CD4-positive, CD25-positive, alpha-beta regulatory T cell (primary cell): Measurements from ENCODE around the gene CDH7. TPM values are rescaled to one million over a fixed set of nuclear protein-coding genes. Genes with fewer than 3 reads are reported as not detected.

Experiments used
- ATAC-seq, 2 donors: fragments of 150-1000 bp; cut with Tn5 transposase; one replicate each; pipeline ENCODE4 v1.10.0; 2021; ENCODE audit warnings: low read depth in 2 of 2, moderate number of reproducible peaks in 2 of 2, moderate library complexity in 1 of 2
- DNase-seq, 3 donors: peaks; one replicate each; pipeline versions ENCODE4 v3.0.0 to v3.0.0-alpha.2; 2012 to 2022; ENCODE audit warnings: mixed read lengths in 1 of 3
- H3K27ac ChIP-seq: one replicate; pipeline ENCODE4 v1.7.0; 2013; ENCODE audit warnings: mild to moderate bottlenecking, low read length; ENCODE audit not compliant: insufficient read depth, poor library complexity, severe bottlenecking
- H3K27me3 ChIP-seq: one replicate; pipeline ENCODE4 v1.7.0; 2013; ENCODE audit warnings: low read length; ENCODE audit not compliant: control insufficient read depth, insufficient read depth
- H3K36me3 ChIP-seq: one replicate; pipeline ENCODE4 v1.7.0; 2013; ENCODE audit warnings: mild to moderate bottlenecking, low read length, moderate library complexity; ENCODE audit not compliant: control insufficient read depth, insufficient read depth
- H3K4me1 ChIP-seq: 2 replicates; pipeline ENCODE4 v1.7.0; 2013; ENCODE audit warnings: mild to moderate bottlenecking, low read length; ENCODE audit not compliant: insufficient read depth, control insufficient read depth, poor library complexity, severe bottlenecking
- H3K4me3 ChIP-seq: one replicate; pipeline ENCODE4 v1.7.0; 2013; ENCODE audit warnings: low read depth, mild to moderate bottlenecking, low read length, moderate library complexity
- H3K9me3 ChIP-seq, 2 experiments: 1 replicate in 1 of 2; 2 replicates in 1 of 2; pipeline ENCODE4 v1.7.0; 2013; ENCODE audit warnings: low read length in 2 of 2, mild to moderate bottlenecking in 1 of 2, moderate library complexity in 1 of 2; ENCODE audit not compliant: control insufficient read depth in 2 of 2
- H3K27ac Mint-ChIP-seq, 3 donors: one replicate each; pipeline ENCODE4 v1.8.0; 2020 to 2022; ENCODE audit warnings: mild to moderate bottlenecking in 3 of 3, mixed read lengths in 3 of 3, moderate library complexity in 2 of 3
- H3K27me3 Mint-ChIP-seq: one replicate; pipeline ENCODE4 v1.8.0; 2022; ENCODE audit warnings: mild to moderate bottlenecking, mixed read lengths
- H3K36me3 Mint-ChIP-seq: one replicate; pipeline ENCODE4 v1.8.0; 2020; ENCODE audit warnings: mixed read lengths
- H3K4me1 Mint-ChIP-seq, 4 donors: one replicate each; pipeline ENCODE4 v1.8.0; 2020 to 2022; ENCODE audit warnings: mixed read lengths in 4 of 4, mild to moderate bottlenecking in 1 of 4
- H3K4me3 Mint-ChIP-seq, 4 donors: one replicate each; pipeline ENCODE4 v1.8.0; 2020 to 2022; ENCODE audit warnings: mild to moderate bottlenecking in 4 of 4, mixed read lengths in 4 of 4, moderate library complexity in 3 of 4
- H3K9me3 Mint-ChIP-seq, 7 donors: one replicate each; pipeline ENCODE4 v1.8.0; 2020 to 2022; ENCODE audit warnings: mixed read lengths in 7 of 7, mild to moderate bottlenecking in 3 of 7, moderate library complexity in 2 of 7
- polyA plus RNA-seq, 4 donors: library from polyadenylated mRNA; unstranded; fragments of 300-500 nt; fragmentation: Illumina TruSeq; gene quantifications; one replicate each; pipeline ENCODE4 v1.2.3, GENCODE V29; 2021
- total RNA-seq: library from RNA; stranded (reverse); gene quantifications from one replicate; pipeline ENCODE4 v1.2.3, GENCODE V29; 2022

Gene CDH7
- total and polyA plus RNA-seq, 5 donors from 2014 or later = not detected

DNA sequence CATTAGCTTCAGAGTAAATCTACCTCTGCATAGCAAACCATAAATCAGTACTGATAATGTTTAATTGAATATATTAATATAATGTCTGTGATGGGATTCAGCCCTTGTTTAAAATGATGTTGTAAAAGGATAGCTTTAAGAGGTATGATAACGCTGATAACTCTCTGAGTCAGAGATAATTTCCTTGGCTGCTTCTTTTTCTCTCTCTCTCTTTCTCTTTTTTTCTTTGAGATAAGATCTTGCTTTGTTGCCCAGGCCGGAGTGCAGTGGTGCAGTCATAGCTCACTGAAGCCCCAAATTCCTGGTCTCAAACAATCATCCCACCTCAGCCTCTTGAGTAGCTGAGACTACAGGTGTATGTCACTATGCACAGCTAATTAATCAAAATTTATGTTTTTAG is 35.7 kb downstream of the CDH7 start:
- H3K27ac Mint-ChIP-seq = no peak overlapping the region
- H3K27me3 ChIP-seq = no peaks in the 10 kb centered on the region
- H3K4me1 Mint-ChIP-seq = no peaks in the 10 kb centered on the region
- H3K9me3 Mint-ChIP-seq = peaks cover 4 to 12% (median 8%) of the 10 kb centered on the region in 7 donors
- ATAC-seq (no peak), DNase-seq (no peak)
- no peak overlapping the region for H3K4me3 Mint-ChIP-seq
- H3K4me1 ChIP-seq = no peaks in the 10 kb centered on the region
- H3K27ac ChIP-seq = no peak overlapping the region
- no peaks in the 10 kb centered on the region for H3K36me3 ChIP-seq
- no peaks in the 10 kb centered on the region for H3K27me3 Mint-ChIP-seq
- H3K36me3 Mint-ChIP-seq = no peaks in the 10 kb centered on the region
- H3K9me3 ChIP-seq = no peaks in the 10 kb centered on the region
- no peak overlapping the region for H3K4me3 ChIP-seq

DNA sequence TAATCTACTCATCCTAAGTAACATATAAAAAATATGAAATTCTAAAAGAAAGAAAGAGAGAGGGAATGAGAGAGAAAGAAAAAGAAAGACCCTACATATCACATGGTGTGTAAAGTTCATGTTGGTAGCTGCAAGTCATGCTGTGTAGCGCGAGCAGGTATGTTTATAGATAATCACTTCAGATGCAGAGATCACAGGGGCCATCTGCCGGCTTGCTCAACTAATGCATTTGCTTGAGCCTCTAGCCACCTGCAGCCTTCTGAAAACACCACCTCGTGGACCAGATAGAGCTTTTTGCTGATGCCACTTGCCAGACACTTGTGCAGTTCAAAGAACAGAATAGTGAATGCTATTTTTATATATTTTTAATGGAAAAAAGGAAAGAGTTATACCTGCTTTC is 37.6 kb downstream of the CDH7 start:
- H3K27me3 Mint-ChIP-seq = no peaks in the 10 kb centered on the region
- H3K27ac ChIP-seq = no peak overlapping the region
- H3K9me3 Mint-ChIP-seq = peaks cover 4 to 9% (median 6%) of the 10 kb centered on the region in 7 donors
- no peak for DNase-seq
- H3K36me3 ChIP-seq = no peaks in the 10 kb centered on the region
- H3K36me3 Mint-ChIP-seq = no peaks in the 10 kb centered on the region
- H3K4me3 Mint-ChIP-seq = no peak overlapping the region
- H3K4me1 Mint-ChIP-seq = no peaks in the 10 kb centered on the region
- no peak for ATAC-seq
- H3K4me3 ChIP-seq = no peak overlapping the region
- no peaks in the 10 kb centered on the region for H3K9me3 ChIP-seq
- H3K4me1 ChIP-seq = no peaks in the 10 kb centered on the region
- H3K27me3 ChIP-seq = no peaks in the 10 kb centered on the region
- H3K27ac Mint-ChIP-seq = no peak overlapping the region

DNA sequence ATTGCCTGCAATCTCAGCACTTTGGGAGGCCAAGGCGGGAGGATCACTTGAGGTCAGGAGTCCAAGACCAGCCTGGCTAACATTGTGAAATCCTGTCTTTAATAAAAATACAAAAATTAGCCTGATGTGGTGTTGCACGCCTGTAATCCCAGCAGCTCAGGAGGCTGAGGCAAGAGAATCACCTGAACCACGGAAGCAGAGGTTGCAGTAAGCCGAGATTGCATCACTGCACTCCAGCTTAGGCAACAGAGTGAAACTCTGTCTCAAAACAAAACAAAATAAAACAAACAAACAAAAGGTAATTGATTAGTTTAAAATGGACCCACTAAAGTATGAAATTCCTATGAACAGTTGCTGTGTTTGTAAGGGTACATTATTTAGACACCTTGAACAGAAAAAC is 39.8 kb downstream of the CDH7 start:
- H3K27me3 Mint-ChIP-seq = no peaks in the 10 kb centered on the region
- H3K27ac ChIP-seq = no peak overlapping the region
- H3K9me3 Mint-ChIP-seq = peaks cover 2 to 20% (median 9%) of the 10 kb centered on the region in 7 donors
- no peak overlapping the region for H3K27ac Mint-ChIP-seq
- H3K36me3 Mint-ChIP-seq = no peaks in the 10 kb centered on the region
- DNase-seq = no peak
- no peaks in the 10 kb centered on the region for H3K9me3 ChIP-seq
- ATAC-seq = no peak
- H3K36me3 ChIP-seq = no peaks in the 10 kb centered on the region
- H3K27me3 ChIP-seq = no peaks in the 10 kb centered on the region
- no peaks in the 10 kb centered on the region for H3K4me1 ChIP-seq
- no peak overlapping the region for H3K4me3 Mint-ChIP-seq
- no peaks in the 10 kb centered on the region for H3K4me1 Mint-ChIP-seq
- H3K4me3 ChIP-seq = no peak overlapping the region

DNA sequence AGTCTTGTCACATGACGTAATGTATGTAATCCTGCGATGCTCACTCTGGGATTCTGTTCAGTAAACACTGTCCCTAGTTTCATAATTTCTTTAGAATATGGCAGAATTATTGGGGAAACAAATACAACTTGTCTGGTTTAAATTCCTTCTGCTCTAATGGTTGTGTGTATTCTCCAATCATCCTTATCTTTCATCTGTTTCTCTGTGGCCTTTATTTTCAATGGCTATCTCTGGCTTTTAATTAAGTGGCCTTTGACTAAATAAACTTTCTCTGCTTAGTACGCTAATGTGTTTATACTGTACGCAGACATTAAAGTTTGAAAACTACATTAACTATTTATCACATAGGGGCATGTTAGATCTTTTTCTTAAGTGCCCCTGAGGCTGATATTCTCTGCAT is 40.9 kb downstream of the CDH7 start:
- H3K9me3 Mint-ChIP-seq = peaks cover 2 to 24% (median 7%) of the 10 kb centered on the region in 7 donors
- H3K9me3 ChIP-seq = no peaks in the 10 kb centered on the region
- no peak for DNase-seq

DNA sequence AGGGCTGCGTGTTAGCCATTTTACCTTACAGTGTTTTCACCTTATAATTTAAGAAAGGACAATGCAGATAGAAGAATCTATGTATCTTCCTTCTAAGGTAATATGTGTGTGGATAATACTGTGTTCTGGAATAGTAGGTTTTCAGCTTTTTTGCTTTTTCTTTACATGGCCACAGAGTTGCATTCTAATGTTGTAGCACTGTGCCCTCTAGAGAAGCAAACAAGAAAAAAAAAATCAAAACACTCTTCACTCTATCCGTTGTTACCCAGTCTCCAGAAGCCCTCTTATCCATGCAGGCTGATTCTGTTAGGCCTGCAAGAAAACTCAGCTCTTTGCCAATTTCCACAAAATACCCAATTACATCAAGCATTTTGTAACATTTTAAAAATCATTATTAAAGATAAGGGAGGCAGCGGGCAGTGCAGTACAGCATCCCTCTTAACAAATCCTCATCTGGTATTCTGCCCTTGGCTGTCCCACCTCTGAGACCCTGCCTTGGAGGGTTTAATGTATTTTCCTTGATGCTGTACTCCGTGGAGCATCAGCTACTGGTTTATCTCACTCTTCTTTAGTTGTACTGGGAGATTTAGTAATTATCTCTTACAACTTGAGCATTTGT is 41.8 kb downstream of the CDH7 start:
- no peak overlapping the region for H3K4me3 Mint-ChIP-seq
- no peak overlapping the region for H3K27ac ChIP-seq
- no peaks in the 10 kb centered on the region for H3K36me3 Mint-ChIP-seq
- DNase-seq (no peak), ATAC-seq (no peak)
- no peaks in the 10 kb centered on the region for H3K4me1 ChIP-seq
- no peak overlapping the region for H3K4me3 ChIP-seq
- no peaks in the 10 kb centered on the region for H3K9me3 ChIP-seq
- no peaks in the 10 kb centered on the region for H3K27me3 Mint-ChIP-seq
- no peaks in the 10 kb centered on the region for H3K4me1 Mint-ChIP-seq
- H3K9me3 Mint-ChIP-seq = peaks cover 3 to 28% (median 11%) of the 10 kb centered on the region in 7 donors
- no peak overlapping the region for H3K27ac Mint-ChIP-seq
- H3K36me3 ChIP-seq = no peaks in the 10 kb centered on the region
- H3K27me3 ChIP-seq = no peaks in the 10 kb centered on the region

More for the DNA sequence above, 40.9 kb downstream of the CDH7 start:
- no peaks in the 10 kb centered on the region for H3K4me1 Mint-ChIP-seq
- Histone ChIP-seq H3K27ac (no peak overlapping the region), H3K4me3 (no peak overlapping the region), H3K27me3 (no peaks in the 10 kb centered on the region), H3K4me1 (no peaks in the 10 kb centered on the region), H3K36me3 (no peaks in the 10 kb centered on the region)
- no peak overlapping the region for H3K4me3 Mint-ChIP-seq
- ATAC-seq = no peak
- H3K27ac Mint-ChIP-seq = no peak overlapping the region
- H3K27me3 Mint-ChIP-seq = no peaks in the 10 kb centered on the region
- H3K36me3 Mint-ChIP-seq = no peaks in the 10 kb centered on the region

DNA sequence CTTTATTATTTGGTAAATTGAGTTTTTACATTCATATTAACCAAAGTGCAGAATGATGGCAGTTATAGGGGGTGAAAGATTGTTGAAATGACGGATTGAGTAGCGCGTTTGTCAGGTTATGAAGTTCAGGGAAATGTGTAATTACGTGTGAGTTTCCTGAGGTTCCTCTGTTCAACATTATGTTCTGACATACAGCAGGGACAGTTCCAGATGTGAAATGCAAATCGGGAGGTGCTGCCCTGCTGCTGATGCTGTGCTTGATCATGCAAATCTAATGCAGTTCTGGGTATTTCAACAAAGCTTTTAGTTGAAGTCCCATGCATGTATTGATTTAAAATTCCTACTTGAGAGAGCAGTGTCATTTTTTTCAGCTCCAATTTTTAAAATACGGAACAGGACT is 57.9 kb downstream of the CDH7 start:
- no peaks in the 10 kb centered on the region for H3K27me3 Mint-ChIP-seq
- H3K36me3 Mint-ChIP-seq = no peaks in the 10 kb centered on the region
- Histone ChIP-seq H3K36me3 (no peaks in the 10 kb centered on the region), H3K9me3 (peaks cover 0 to 7% of the 10 kb centered on the region in 2 experiments), H3K27ac (no peak overlapping the region), H3K27me3 (no peaks in the 10 kb centered on the region), H3K4me3 (no peak overlapping the region), H3K4me1 (no peaks in the 10 kb centered on the region)
- H3K4me3 Mint-ChIP-seq = no peak overlapping the region
- ATAC-seq = no peak
- H3K9me3 Mint-ChIP-seq = peaks cover 4 to 21% (median 7%) of the 10 kb centered on the region in 7 donors
- DNase-seq = no peak
- H3K4me1 Mint-ChIP-seq = no peaks in the 10 kb centered on the region
- no peak overlapping the region for H3K27ac Mint-ChIP-seq

DNA sequence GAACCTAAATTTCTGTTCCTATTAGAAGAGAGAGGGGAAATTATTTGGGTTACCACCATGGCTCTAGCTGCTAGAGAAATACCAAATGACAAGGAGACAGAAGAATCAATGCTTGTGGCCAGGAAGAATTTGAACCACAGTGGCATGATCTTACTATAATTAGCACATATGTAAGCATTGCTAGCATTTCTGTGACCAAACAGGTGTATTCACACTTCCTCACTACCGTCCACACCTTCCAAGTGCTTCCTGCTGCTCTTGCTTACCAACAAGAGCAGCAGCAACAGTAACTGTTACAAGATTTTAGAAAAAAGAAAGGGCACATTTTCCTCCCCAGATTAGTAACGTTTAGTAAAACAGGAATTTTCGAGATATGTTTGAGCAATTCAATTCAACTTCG is 60.5 kb downstream of the CDH7 start:
- H3K4me1 Mint-ChIP-seq = no peaks in the 10 kb centered on the region
- Histone ChIP-seq H3K27ac (no peak overlapping the region), H3K9me3 (peaks cover 0 to 7% of the 10 kb centered on the region in 2 experiments), H3K4me1 (no peaks in the 10 kb centered on the region), H3K4me3 (no peak overlapping the region), H3K27me3 (no peaks in the 10 kb centered on the region), H3K36me3 (no peaks in the 10 kb centered on the region)
- no peak for DNase-seq
- no peaks in the 10 kb centered on the region for H3K27me3 Mint-ChIP-seq
- H3K4me3 Mint-ChIP-seq = no peak overlapping the region
- H3K9me3 Mint-ChIP-seq = peaks cover 4 to 12% (median 7%) of the 10 kb centered on the region in 7 donors
- no peaks in the 10 kb centered on the region for H3K36me3 Mint-ChIP-seq
- H3K27ac Mint-ChIP-seq = no peak overlapping the region
- ATAC-seq = no peak

DNA sequence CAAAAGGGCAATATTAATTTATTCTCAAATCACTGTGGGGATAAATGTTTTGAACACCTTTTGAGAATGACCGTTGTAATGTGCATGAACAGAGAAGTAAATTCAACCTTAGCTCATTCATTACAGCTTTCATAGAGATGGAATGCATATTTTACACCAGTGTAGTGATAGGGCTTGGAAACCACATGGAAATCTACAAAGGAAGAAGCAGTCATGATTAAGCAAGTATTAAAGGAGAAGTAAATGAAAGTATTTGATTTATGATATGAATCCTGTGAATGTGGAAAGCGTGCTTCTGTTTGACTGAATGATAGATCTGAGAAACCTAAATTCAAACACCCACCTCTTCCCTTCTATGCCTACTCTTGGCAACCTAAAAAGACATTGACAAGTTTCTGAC is 64.7 kb downstream of the CDH7 start:
- ATAC-seq (no peak), DNase-seq (no peak)
- H3K27me3 Mint-ChIP-seq = no peaks in the 10 kb centered on the region
- H3K9me3 Mint-ChIP-seq = peaks cover 4 to 13% (median 6%) of the 10 kb centered on the region in 7 donors
- no peak overlapping the region for H3K4me3 Mint-ChIP-seq
- no peaks in the 10 kb centered on the region for H3K4me1 Mint-ChIP-seq
- H3K36me3 Mint-ChIP-seq = no peaks in the 10 kb centered on the region
- no peak overlapping the region for H3K27ac Mint-ChIP-seq
- Histone ChIP-seq H3K4me1 (no peaks in the 10 kb centered on the region), H3K27me3 (no peaks in the 10 kb centered on the region), H3K27ac (no peak overlapping the region), H3K36me3 (no peaks in the 10 kb centered on the region), H3K4me3 (no peak overlapping the region), H3K9me3 (no peaks in the 10 kb centered on the region)
